HepG2 (cell line): ENCODE results near the gene SPATA12. TPM values are rescaled to one million over a fixed set of nuclear protein-coding genes. Genes with fewer than 3 reads are reported as not detected.

Experiments used
- AGO2 ChIP-seq: fragments of 200-400 bp; formaldehyde crosslinking; optimal IDR thresholded peaks from 2 replicates; pipeline ENCODE3; 2017; ENCODE audit warnings: mild to moderate bottlenecking, low read depth, low read length, moderate library complexity
- ATF3 ChIP-seq: sonication (generic); formaldehyde crosslinking; IDR thresholded peaks from 2 replicates; pipeline ENCODE4 v1.4.0; 2020; ENCODE audit warnings: missing genetic modification reagents
- CREB3 ChIP-seq: sonication (generic); formaldehyde crosslinking; IDR thresholded peaks from 2 replicates; pipeline ENCODE4 v1.5.0; 2020; ENCODE audit warnings: missing genetic modification reagents
- IRF2 ChIP-seq: IDR thresholded peaks from 2 replicates; pipeline ENCODE4 v1.6.1; 2018; ENCODE audit warnings: missing genetic modification reagents, missing compliant biosample characterization
- JUNB ChIP-seq: sonication (generic); formaldehyde crosslinking; IDR thresholded peaks from 2 replicates; pipeline ENCODE4 v1.8.0; 2022; ENCODE audit warnings: missing genetic modification reagents, mild to moderate bottlenecking, borderline replicate concordance
- KAT8 ChIP-seq: IDR thresholded peaks from 2 replicates; pipeline ENCODE4 v1.6.1; 2016; ENCODE audit warnings: missing genetic modification reagents, missing compliant biosample characterization
- LCORL ChIP-seq, 2 experiments: fragments of 450-650 bp in 1 of 2; sonication (generic) in 1 of 2; formaldehyde crosslinking in 1 of 2; IDR thresholded peaks; 2 replicates each; pipeline versions ENCODE4 v1.5.0 to v1.6.1; 2017 to 2020; ENCODE audit warnings: antibody characterized with exemption in 1 of 2, missing genetic modification reagents in 1 of 2
- MAFF ChIP-seq: IDR thresholded peaks from 2 replicates; pipeline ENCODE4 v1.6.1; 2011; ENCODE audit warnings: low read depth, low read length, improper control_type of control experiment
- MXI1 ChIP-seq: IDR thresholded peaks from 3 replicates; pipeline ENCODE4 v1.6.1; 2012; ENCODE audit warnings: low read depth, low read length, inconsistent platforms, borderline replicate concordance
- MYC ChIP-seq: sonication (generic); formaldehyde crosslinking; IDR thresholded peaks from 2 replicates; pipeline ENCODE4 v1.9.0; 2021; ENCODE audit warnings: missing genetic modification reagents, borderline replicate concordance
- PHF21A ChIP-seq: sonication (generic); formaldehyde crosslinking; IDR thresholded peaks from 2 replicates; pipeline ENCODE4 v1.5.0; 2020; ENCODE audit warnings: mild to moderate bottlenecking, missing genetic modification reagents
- POGZ ChIP-seq: sonication (generic); formaldehyde crosslinking; IDR thresholded peaks from 2 replicates; pipeline ENCODE4 v1.4.0; 2020; ENCODE audit warnings: mild to moderate bottlenecking, missing genetic modification reagents
- RFX1 ChIP-seq: fragments of 450-650 bp; IDR thresholded peaks from 2 replicates; pipeline ENCODE4 v1.6.1; 2017
- RXRB ChIP-seq: IDR thresholded peaks from 2 replicates; pipeline ENCODE4 v1.6.1; 2016; ENCODE audit warnings: borderline replicate concordance, missing genetic modification reagents, missing compliant biosample characterization
- SALL2 ChIP-seq: sonication (generic); formaldehyde crosslinking; IDR thresholded peaks from 2 replicates; pipeline ENCODE4 v1.8.1; 2023; ENCODE audit warnings: mild to moderate bottlenecking, missing genetic modification reagents, inconsistent platforms
- SAP130 ChIP-seq: IDR thresholded peaks from 2 replicates; pipeline ENCODE4 v1.6.1; 2016; ENCODE audit warnings: low read depth
- USF2 ChIP-seq, 2 experiments: sonication (generic) in 1 of 2; formaldehyde crosslinking in 1 of 2; IDR thresholded peaks; 2 replicates each; pipeline versions ENCODE4 v1.5.1 to v1.6.1; 2011 to 2020; ENCODE audit warnings: borderline replicate concordance in 1 of 2, low read depth in 1 of 2, low read length in 1 of 2, mild to moderate bottlenecking in 1 of 2, missing genetic modification reagents in 1 of 2, moderate library complexity in 1 of 2
- ZBED4 ChIP-seq: sonication (generic); formaldehyde crosslinking; IDR thresholded peaks from 2 replicates; pipeline ENCODE4 v1.4.0; 2020; ENCODE audit warnings: missing genetic modification reagents, borderline replicate concordance
- ZMYM4 ChIP-seq: sonication (generic); formaldehyde crosslinking; IDR thresholded peaks from 2 replicates; pipeline ENCODE4 v1.8.1; 2023; ENCODE audit warnings: mild to moderate bottlenecking, missing genetic modification reagents
- ZNF121 ChIP-seq: sonication (generic); formaldehyde crosslinking; IDR thresholded peaks from 2 replicates; pipeline ENCODE4 v1.5.0; 2020; ENCODE audit warnings: mild to moderate bottlenecking, missing genetic modification reagents
- ZNF607 ChIP-seq: sonication (generic); formaldehyde crosslinking; IDR thresholded peaks from 2 replicates; pipeline ENCODE4 v1.5.1; 2020; ENCODE audit warnings: missing genetic modification reagents, mild to moderate bottlenecking, borderline replicate concordance
- ZSCAN25 ChIP-seq: sonication (generic); formaldehyde crosslinking; IDR thresholded peaks from 2 replicates; pipeline ENCODE4 v1.8.0; 2022; ENCODE audit warnings: mild to moderate bottlenecking, missing genetic modification reagents
- polyA plus RNA-seq, 8 experiments: library from polyadenylated mRNA; depleted of rRNA in 3 of 8; stranded (reverse) in 7 of 8; unstranded in 1 of 8; fragments of >200 nt; fragmentation: Illumina TruSeq in 4 of 8; extraction: Trizol in 4 of 8; gene quantifications; 2 replicates each; pipeline versions ENCODE4 v1.2.1 to v1.2.3, GENCODE V29; 2011 to 2016; ENCODE audit warnings: low read depth in 4 of 8, missing spikeins in 1 of 8, mixed read lengths in 1 of 8; ENCODE audit not compliant: insufficient read depth in 1 of 8
- total RNA-seq, 5 experiments: library from RNA; depleted of rRNA; stranded (reverse); fragments of >200 nt; fragmentation: Illumina TruSeq; extraction: Trizol; gene quantifications; 2 replicates each; pipeline ENCODE4 v1.2.3, GENCODE V29; 2016; ENCODE audit warnings: low read depth in 1 of 5

Gene SPATA12
- total and polyA plus RNA-seq, 2 of the 13 experiments (the other 11 are each of a cell fraction or from before 2014, with no cell fraction given), result 0.09 to 0.25 TPM

GRCh38 chr3:57060089-57060821 is at the start of gene SPATA12 (continued):
- TF ChIP-seq USF2 (IDR thresholded peaks at IDR 0.05; ENCODE audit: low read depth, low read length) (peak; percentile 91), USF2 (CRISPR knock-in tag; IDR thresholded peaks at IDR 0.05; ENCODE audit: borderline replicate concordance) (peak; percentile 83; the same call in 1 of the 2 replicates), ZNF607 (CRISPR knock-in tag) (0 out of 2 replicates have a peak, but pooled peaks have one; percentile 31), ZBED4 (CRISPR knock-in tag) (peak; percentile 72; the same call in 1 of the 2 replicates), SALL2 (CRISPR knock-in tag) (peak; percentile 34; the same call in 1 of the 2 replicates), MYC (peak; percentile 36; the same call in 1 of the 2 replicates), JUNB (CRISPR knock-in tag) (peak; percentile 71; the same call in 1 of the 2 replicates), MXI1 (peak; percentile 40; the same call in 1 of the 3 replicates), RFX1 (no peak), LCORL (IDR thresholded peaks at IDR 0.05) (no peak), LCORL (CRISPR knock-in tag; IDR thresholded peaks at IDR 0.05) (peak; percentile 62), ZNF121 (CRISPR knock-in tag) (peak; percentile 46), IRF2 (CRISPR knock-in tag) (peak; percentile 51; the same call in 1 of the 2 replicates), SAP130 (CRISPR knock-in tag) (peak; percentile 57), MAFF (no peak), AGO2 (no peak), POGZ (CRISPR knock-in tag) (peak; percentile 49), ZMYM4 (CRISPR knock-in tag) (peak; percentile 45; the same call in 1 of the 2 replicates), ZSCAN25 (peak; percentile 65), PHF21A (CRISPR knock-in tag) (peak; percentile 68), ATF3 (CRISPR knock-in tag) (0 out of 2 replicates have a peak, but pooled peaks have one; percentile 39), KAT8 (peak; percentile 41; the same call in 1 of the 2 replicates), RXRB (CRISPR knock-in tag) (peak; percentile 41; the same call in 1 of the 2 replicates), CREB3 (no peak)
